ENCODE data around the gene TRPC1.

- TF ChIP-seq CTCF (IDR thresholded peaks at IDR 0.05; ENCODE audit: insufficient read depth, low read length, poor library complexity, severe bottlenecking) (no peak), EZH2phosphoT487 (conservative IDR thresholded peaks at IDR 0.05; ENCODE audit: low read length) (no peak)
These were observed 47.7 kb upstream of the TRPC1 start for GRCh38 chr3:142676151-142676550.
